HT1080 (cell line): ENCODE measurements around the gene MX2. TPM values are rescaled to one million over a fixed set of nuclear protein-coding genes. Genes with fewer than 3 reads are reported as not detected.
"Not testable (repeated sequence)": the region's sequence is repeated elsewhere in the genome, so short reads cannot be mapped to it uniquely, and the experiment has no call there.

ENCODE experiments used
- DNase-seq: peaks from one replicate; pipeline ENCODE4 v3.0.0-alpha.2; 2015; ENCODE audit warnings: low read depth
- total RNA-seq: library from RNA; depleted of rRNA; stranded (reverse); fragments of >200 nt; shearing (Covaris generic); gene quantifications from 2 replicates; pipeline ENCODE4 v1.2.3, GENCODE V29; 2014

Gene MX2
- total RNA-seq, 1 experiment from 2014 or later = 0.08 TPM

DNA sequence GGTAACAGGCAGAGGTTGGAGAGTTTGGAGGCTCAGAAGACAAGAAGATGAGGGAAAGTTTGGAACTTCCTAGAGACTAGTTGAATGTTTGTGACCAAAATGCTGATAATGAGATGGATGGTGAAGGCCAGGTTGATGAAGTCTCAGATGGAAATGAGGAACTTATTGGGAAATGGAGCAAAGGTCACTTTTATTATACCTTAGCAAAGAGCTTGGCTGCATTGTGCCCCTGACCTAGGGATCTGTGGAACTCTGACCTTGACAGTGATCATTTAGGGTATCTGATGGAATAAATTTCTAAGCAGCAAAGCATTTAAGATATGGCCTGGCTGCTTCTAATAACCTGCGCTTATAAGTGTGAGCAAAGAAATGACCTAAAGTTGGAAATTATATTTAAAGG lies 28.1 kb upstream of the MX2 start:
- DNase-seq = no peak

DNA sequence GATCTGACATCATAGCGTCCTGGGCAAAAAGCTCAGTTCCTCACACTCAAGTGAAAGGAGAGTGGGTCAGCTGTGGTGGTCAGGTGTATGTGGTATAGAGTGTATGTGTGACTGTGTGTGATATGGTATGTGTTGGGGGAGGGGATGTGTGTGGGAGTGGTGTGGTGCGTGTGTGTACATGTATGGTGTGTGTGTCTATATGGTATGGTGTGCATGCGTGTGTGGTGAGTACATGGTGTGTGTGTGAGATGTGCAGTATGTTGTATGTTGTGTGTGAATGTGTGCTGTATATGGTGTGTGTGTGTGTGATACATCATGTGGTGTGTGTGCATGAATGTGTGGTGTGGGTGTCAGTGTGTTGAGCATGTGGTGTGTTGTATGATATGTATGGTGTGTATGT lies 24.3 kb upstream of the MX2 start:
- no peak for DNase-seq

- no peak for DNase-seq
Measured at GRCh38 chr21:41338455-41338854, 23.4 kb upstream of the MX2 start.

- DNase-seq = no peak
Measured at GRCh38 chr21:41342035-41342434, 19.8 kb upstream of the MX2 start.

GRCh38 chr21:41344146-41344545 lies 17.7 kb upstream of the MX2 start:
- DNase-seq = no peak

- no peak for DNase-seq
Measured at GRCh38 chr21:41345356-41345755, 16.5 kb upstream of the MX2 start.

GRCh38 chr21:41345934-41346685 lies 15.7 kb upstream of the MX2 start:
- no peak for DNase-seq

GRCh38 chr21:41346758-41347157 lies 15.1 kb upstream of the MX2 start:
- no peak for DNase-seq

- no peak for DNase-seq
Measured at GRCh38 chr21:41348434-41348833, 13.4 kb upstream of the MX2 start.

GRCh38 chr21:41349126-41349525 lies 12.7 kb upstream of the MX2 start:
- no peak for DNase-seq

DNA sequence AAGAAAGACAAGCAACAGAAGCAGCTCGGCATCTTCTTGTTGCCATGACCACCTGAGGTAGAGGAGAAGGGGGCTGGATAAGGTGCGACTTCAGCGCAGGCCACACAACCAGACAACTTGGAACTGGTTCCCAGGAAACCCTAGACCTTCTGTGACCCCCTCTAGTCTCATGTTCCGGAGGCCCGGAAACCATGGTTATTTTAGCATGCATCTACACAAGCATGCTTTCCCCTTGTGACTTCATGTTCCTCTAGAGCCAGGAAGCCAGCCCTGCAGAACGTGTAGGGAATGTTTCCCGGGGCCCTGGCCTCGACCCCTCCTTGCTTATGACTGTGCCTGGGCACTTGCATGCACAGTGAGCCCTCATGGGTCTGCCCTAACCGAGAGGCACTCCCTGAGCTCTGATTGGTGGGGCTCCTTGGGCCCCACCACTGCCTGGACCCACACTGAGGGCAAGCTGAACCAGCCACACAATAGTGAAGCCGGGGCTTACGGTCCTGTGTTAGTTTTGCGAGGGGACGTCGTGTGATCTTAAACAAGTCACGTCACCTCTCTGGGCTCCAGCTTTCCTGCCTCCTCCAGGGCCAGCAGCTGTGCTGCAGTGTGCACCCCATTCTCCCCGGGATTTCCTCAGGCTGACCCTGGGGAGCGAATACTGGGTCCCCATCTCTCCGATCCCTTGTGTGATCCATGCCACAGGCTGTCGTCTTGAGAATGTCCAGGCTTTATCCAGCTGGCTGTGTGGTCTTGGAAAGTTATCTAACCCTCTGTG lies 12.0 kb upstream of the MX2 start:
- DNase-seq = no peak

DNA sequence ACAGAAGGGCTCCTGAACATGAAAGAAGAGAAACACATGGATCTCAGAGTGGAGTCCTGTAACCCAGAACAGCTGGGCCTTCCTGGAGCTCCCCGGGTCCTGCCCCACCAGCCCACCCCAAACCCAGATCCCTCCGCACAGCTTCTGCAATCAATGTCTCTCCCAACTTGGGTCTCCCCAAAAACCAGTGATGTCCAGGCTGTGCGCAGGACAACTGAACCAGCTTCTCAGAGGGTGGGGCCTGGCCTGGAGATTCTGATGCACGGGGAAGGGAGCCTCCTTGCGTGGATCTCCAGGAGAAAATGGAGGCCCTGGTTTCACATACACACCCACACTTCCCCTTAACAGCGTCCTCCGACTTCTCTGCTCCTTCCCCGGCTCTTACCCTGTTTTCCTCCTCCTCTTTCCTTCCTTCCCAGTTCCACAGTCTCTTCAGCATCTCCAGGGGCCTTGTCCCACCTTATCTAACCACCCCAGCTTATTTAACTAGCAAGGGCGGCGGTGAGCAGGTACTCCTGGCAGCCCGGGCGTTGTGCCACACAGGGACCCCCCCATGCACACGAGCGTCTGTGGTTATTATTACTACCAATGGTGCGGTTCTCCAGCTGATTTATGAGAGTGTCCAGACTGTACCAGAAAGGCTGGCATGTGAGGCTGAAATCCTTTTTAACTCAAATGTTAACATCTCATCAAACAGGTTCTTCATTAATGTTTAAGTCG lies 11.2 kb upstream of the MX2 start:
- DNase-seq = no peak

- no peak for DNase-seq
Measured at GRCh38 chr21:41357546-41357945, 4.3 kb upstream of the MX2 start.

GRCh38 chr21:41358193-41359166 lies 3.3 kb upstream of the MX2 start:
- no peak for DNase-seq

GRCh38 chr21:41359286-41359685 lies 2.5 kb upstream of the MX2 start:
- DNase-seq = no peak

DNA sequence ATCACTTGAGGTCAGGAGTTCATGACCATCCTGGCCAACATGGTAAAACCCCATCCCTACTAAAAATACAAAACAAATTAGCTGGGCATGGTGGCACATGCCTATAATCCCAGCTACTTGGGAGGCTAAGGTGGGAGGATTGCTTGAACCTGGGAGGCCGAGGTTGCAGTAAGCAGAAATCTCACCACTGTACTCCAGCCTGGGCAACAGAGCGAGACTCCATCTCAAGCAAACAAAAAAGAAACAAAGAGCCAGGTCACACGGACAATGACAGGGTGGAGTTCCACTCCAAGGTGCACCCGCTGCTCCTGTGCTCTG lies 2.1 kb upstream of the MX2 start:
- not testable (repeated sequence) for DNase-seq

- DNase-seq = no peak
Measured at GRCh38 chr21:41360072-41360821, 1.6 kb upstream of the MX2 start.

DNA sequence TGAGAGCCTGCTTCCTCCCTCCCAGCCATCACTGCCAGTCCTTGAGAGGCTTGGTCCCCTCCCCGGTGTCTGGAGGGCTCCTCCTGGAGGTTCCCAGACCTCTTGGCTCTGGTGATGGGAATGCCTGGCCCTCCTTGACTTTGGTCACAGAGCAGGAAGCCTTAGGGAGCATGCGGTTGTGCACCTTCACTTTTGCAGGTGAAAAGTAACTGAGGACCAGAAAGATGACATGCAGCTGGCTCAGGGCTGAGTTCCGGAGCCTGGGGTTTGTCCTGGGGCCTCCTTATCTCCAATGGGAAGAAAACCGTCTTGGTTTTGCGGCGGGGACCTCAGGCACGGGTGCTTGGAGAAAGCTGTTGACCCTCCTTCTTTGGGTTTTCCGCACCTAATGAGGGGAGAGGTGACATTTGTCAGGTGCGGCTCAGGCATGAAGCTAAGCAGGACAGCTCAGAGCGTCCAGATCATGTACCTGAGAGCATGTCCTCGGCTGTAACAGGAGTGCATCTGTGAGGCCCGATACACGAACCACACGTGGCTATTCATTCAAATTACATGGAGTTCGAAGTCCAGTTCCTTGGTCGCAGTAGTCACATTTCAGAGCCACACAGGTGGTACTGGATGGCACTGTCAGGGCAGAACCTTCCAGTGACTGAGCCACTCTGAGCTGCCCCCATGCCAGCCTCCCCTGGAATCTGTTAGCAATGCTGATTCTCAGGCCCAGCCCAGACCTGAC lies 608 bp upstream of the MX2 start:
- DNase-seq = no peak

GRCh38 chr21:41362605-41363369 lies 960 bp downstream of the MX2 start:
- no peak for DNase-seq
